SK-N-SH (cell line): ENCODE measurements around the gene SPATA32. TPM values are rescaled to one million over a fixed set of nuclear protein-coding genes. Genes with fewer than 3 reads are reported as not detected.

ENCODE experiments used
- CTCF ChIA-PET: fragments of 300-600, 350-600 bp; formaldehyde crosslinking; extraction: SDS; loops from one replicate; lab custom pipeline; 2021; lab: Yijun Ruan, JAX
- POLR2A ChIA-PET: fragments of 350-600 bp; sonication (Branson Sonifier 250); formaldehyde crosslinking; extraction: SDS; loops from one replicate; lab custom pipeline; 2020; ENCODE audit warnings: antibody characterized with exemption, inconsistent platforms; lab: Yijun Ruan, JAX
- DNase-seq: peaks from one replicate; pipeline ENCODE4 v3.0.0; 2012
- H2AFZ ChIP-seq: fragments of 200-600 bp; sonication (generic); 2 replicates; pipeline ENCODE4 v1.8.1; 2016; ENCODE audit warnings: antibody characterized with exemption, mild to moderate bottlenecking, low read depth
- H3F3A ChIP-seq: fragments of 200-600 bp; sonication (generic); replicated peaks from 2 replicates; pipeline ENCODE3; 2016; ENCODE audit warnings: antibody characterized with exemption, mild to moderate bottlenecking; ENCODE audit not compliant: insufficient read depth
- H3K27ac ChIP-seq, 2 experiments: fragments of 200-500 bp in 1 of 2; fragments of 200-600 bp in 1 of 2; sonication (Bioruptor generic) in 1 of 2; sonication (generic), shearing (Covaris generic) in 1 of 2; 2 replicates each; pipeline versions ENCODE4 v1.5.1 to v1.6.1; 2014 to 2016; ENCODE audit warnings: low read depth in 2 of 2, inconsistent platforms in 1 of 2, low read length in 1 of 2, mild to moderate bottlenecking in 1 of 2, mixed read lengths in 1 of 2
- H3K27me3 ChIP-seq: fragments of 200-600 bp; sonication (generic), shearing (Covaris generic); 2 replicates; pipeline ENCODE4 v1.6.1; 2016; ENCODE audit warnings: mixed run types; ENCODE audit not compliant: insufficient read depth
- H3K36me3 ChIP-seq, 2 experiments: fragments of 200-500 bp in 1 of 2; fragments of 200-600 bp in 1 of 2; sonication (Bioruptor generic) in 1 of 2; sonication (generic) in 1 of 2; replicated peaks in 1 of 2; 2 replicates each; pipeline versions ENCODE3 to v1.5.1; 2014 to 2016; ENCODE audit warnings: low read length in 1 of 2, mild to moderate bottlenecking in 1 of 2; ENCODE audit not compliant: insufficient read depth in 2 of 2, control insufficient read depth in 1 of 2
- H3K4me1 ChIP-seq, 2 experiments: fragments of 200-500 bp in 1 of 2; fragments of 200-600 bp in 1 of 2; sonication (Bioruptor generic) in 1 of 2; sonication (generic), shearing (Covaris generic) in 1 of 2; 2 replicates each; pipeline versions ENCODE4 v1.5.1 to v1.6.1; 2014 to 2016; ENCODE audit warnings: low read depth in 1 of 2, low read length in 1 of 2, mixed run types in 1 of 2; ENCODE audit not compliant: insufficient read depth in 2 of 2, control insufficient read depth in 1 of 2
- H3K4me2 ChIP-seq: fragments of 200-600 bp; sonication (generic), shearing (Covaris generic); 2 replicates; pipeline ENCODE4 v1.6.1; 2017; ENCODE audit warnings: mixed run types
- H3K4me3 ChIP-seq, 2 experiments: fragments of 200-500 bp in 1 of 2; fragments of 200-600 bp in 1 of 2; sonication (Bioruptor generic) in 1 of 2; sonication (generic), shearing (Covaris generic) in 1 of 2; 2 replicates each; pipeline versions ENCODE4 v1.5.1 to v1.8.1; 2014 to 2016; ENCODE audit warnings: low read depth in 2 of 2, inconsistent platforms in 1 of 2, low read length in 1 of 2, mild to moderate bottlenecking in 1 of 2, mixed read lengths in 1 of 2, moderate library complexity in 1 of 2
- H3K79me2 ChIP-seq: fragments of 200-600 bp; sonication (generic); 2 replicates; pipeline ENCODE4 v1.8.1; 2017; ENCODE audit warnings: mild to moderate bottlenecking; ENCODE audit not compliant: insufficient read depth
- H3K9ac ChIP-seq: fragments of 200-600 bp; sonication (generic); 2 replicates; pipeline ENCODE4 v1.6.1; 2017; ENCODE audit warnings: mixed run types
- H3K9me2 ChIP-seq: fragments of 200-600 bp; sonication (generic); 2 replicates; pipeline ENCODE4 v1.6.1; 2017; ENCODE audit warnings: mixed run types
- H3K9me3 ChIP-seq: fragments of 200-600 bp; sonication (generic); 2 replicates; pipeline ENCODE4 v1.6.1; 2017; ENCODE audit warnings: mixed run types, mild to moderate bottlenecking, moderate library complexity
- H4K20me1 ChIP-seq: fragments of 200-600 bp; sonication (generic); 2 replicates; pipeline ENCODE4 v1.6.1; 2017; ENCODE audit warnings: mild to moderate bottlenecking, mixed run types; ENCODE audit not compliant: insufficient read depth
- CHD2 ChIP-seq: fragments of 150-350 bp; IDR thresholded peaks from 2 replicates; pipeline ENCODE4 v1.6.1; 2018; ENCODE audit warnings: low read length; ENCODE audit not compliant: partially characterized antibody
- EP300 ChIP-seq, 2 experiments: IDR thresholded peaks; 2 replicates each; pipeline versions ENCODE4 v1.4.0 to v1.6.1; 2012; ENCODE audit warnings: borderline replicate concordance in 1 of 2, low read depth in 1 of 2, low read length in 1 of 2
- GATA2 ChIP-seq: sonication (generic); formaldehyde crosslinking; IDR thresholded peaks from 2 replicates; pipeline ENCODE4 v1.5.0; 2020; ENCODE audit warnings: mild to moderate bottlenecking, missing genetic modification reagents
- JUND ChIP-seq: IDR thresholded peaks from 2 replicates; pipeline ENCODE4 v1.4.0; 2012
- MEF2A ChIP-seq: IDR thresholded peaks from 2 replicates; pipeline ENCODE4 v1.4.0; 2012; ENCODE audit warnings: low read depth, borderline replicate concordance
- NFIC ChIP-seq: IDR thresholded peaks from 2 replicates; pipeline ENCODE4 v1.4.0; 2012; ENCODE audit warnings: borderline replicate concordance
- RAD21 ChIP-seq: IDR thresholded peaks from 2 replicates; pipeline ENCODE4 v1.6.1; 2012; ENCODE audit warnings: mild to moderate bottlenecking, low read length
- REST ChIP-seq: IDR thresholded peaks from 2 replicates; pipeline ENCODE4 v1.6.1; 2012; ENCODE audit warnings: mild to moderate bottlenecking, low read depth, low read length, moderate library complexity
- SIN3A ChIP-seq: IDR thresholded peaks from 2 replicates; pipeline ENCODE4 v1.6.1; 2012; ENCODE audit warnings: low read depth, mild to moderate bottlenecking, low read length, moderate library complexity, borderline replicate concordance
- SMC3 ChIP-seq: IDR thresholded peaks from 2 replicates; pipeline ENCODE4 v1.6.1; 2012; ENCODE audit warnings: low read depth, low read length, improper control_type of control experiment
- TCF12 ChIP-seq: IDR thresholded peaks from 2 replicates; pipeline ENCODE4 v1.4.0; 2012
- TEAD4 ChIP-seq: IDR thresholded peaks from 2 replicates; pipeline ENCODE4 v1.4.0; 2012; ENCODE audit warnings: mild to moderate bottlenecking, borderline replicate concordance; ENCODE audit not compliant: insufficient read depth
- USF1 ChIP-seq: IDR thresholded peaks from 2 replicates; pipeline ENCODE4 v1.4.0; 2012; ENCODE audit warnings: low read depth, borderline replicate concordance
- WGBS: methylation state at CpG from one replicate; pipeline ENCODE4 v1.1.6; 2017; ENCODE audit warnings: low lambda C conversion rate; 5-methylcytosine and 5-hydroxymethylcytosine counted together
- polyA plus RNA-seq, 3 experiments: library from polyadenylated mRNA; depleted of rRNA; stranded (reverse); fragments of >200 nt; gene quantifications; 2 replicates each; pipeline ENCODE4 v1.2.3, GENCODE V29; 2012
- TF ChIP-seq, protein P1 (sequence below): fragments of 200-600 bp; sonication (generic); IDR thresholded peaks from 2 replicates; pipeline ENCODE4 v1.6.1; 2017; ENCODE audit warnings: antibody characterized with exemption, mild to moderate bottlenecking, moderate library complexity
- TF ChIP-seq, protein P2 (sequence below): fragments of 150-350 bp; IDR thresholded peaks from 2 replicates; pipeline ENCODE4 v1.6.1; 2017; ENCODE audit warnings: antibody characterized with exemption, low read length, low read depth, borderline replicate concordance

SPATA32 gene
- polyA plus RNA-seq, 1 of the 3 experiments (the other 2 are of a cell fraction): not detected

- Histone ChIP-seq H4K20me1 (no peaks in the 10 kb centered on the region), H3K9me2 (no peaks in the 10 kb centered on the region), H3K4me3 (no peak overlapping the region), H3K79me2 (no peaks in the 10 kb centered on the region), H3K9me3 (no peaks in the 10 kb centered on the region), H2AFZ (no peak overlapping the region), H3K27ac (no peak overlapping the region), H3K9ac (no peak overlapping the region), H3F3A (no peaks in the 10 kb centered on the region), H3K36me3 (no peaks in the 10 kb centered on the region), H3K27me3 (no peaks in the 10 kb centered on the region), H3K4me1 (peaks cover 4 to 13% of the 10 kb centered on the region in 2 experiments; a peak in 2 of 4 replicates), H3K4me2 (no peak overlapping the region)
- TF ChIP-seq, protein P1, sequence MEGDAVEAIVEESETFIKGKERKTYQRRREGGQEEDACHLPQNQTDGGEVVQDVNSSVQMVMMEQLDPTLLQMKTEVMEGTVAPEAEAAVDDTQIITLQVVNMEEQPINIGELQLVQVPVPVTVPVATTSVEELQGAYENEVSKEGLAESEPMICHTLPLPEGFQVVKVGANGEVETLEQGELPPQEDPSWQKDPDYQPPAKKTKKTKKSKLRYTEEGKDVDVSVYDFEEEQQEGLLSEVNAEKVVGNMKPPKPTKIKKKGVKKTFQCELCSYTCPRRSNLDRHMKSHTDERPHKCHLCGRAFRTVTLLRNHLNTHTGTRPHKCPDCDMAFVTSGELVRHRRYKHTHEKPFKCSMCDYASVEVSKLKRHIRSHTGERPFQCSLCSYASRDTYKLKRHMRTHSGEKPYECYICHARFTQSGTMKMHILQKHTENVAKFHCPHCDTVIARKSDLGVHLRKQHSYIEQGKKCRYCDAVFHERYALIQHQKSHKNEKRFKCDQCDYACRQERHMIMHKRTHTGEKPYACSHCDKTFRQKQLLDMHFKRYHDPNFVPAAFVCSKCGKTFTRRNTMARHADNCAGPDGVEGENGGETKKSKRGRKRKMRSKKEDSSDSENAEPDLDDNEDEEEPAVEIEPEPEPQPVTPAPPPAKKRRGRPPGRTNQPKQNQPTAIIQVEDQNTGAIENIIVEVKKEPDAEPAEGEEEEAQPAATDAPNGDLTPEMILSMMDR: peak; percentile 47
- no peak for TF ChIP-seq TEAD4
- no peak for TF ChIP-seq GATA2
- peak; percentile 59 for TF ChIP-seq RAD21
- TF ChIP-seq SIN3A: no peak
- TF ChIP-seq, protein P2, sequence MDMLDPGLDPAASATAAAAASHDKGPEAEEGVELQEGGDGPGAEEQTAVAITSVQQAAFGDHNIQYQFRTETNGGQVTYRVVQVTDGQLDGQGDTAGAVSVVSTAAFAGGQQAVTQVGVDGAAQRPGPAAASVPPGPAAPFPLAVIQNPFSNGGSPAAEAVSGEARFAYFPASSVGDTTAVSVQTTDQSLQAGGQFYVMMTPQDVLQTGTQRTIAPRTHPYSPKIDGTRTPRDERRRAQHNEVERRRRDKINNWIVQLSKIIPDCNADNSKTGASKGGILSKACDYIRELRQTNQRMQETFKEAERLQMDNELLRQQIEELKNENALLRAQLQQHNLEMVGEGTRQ: no peak
- TF ChIP-seq USF1: no peak
- no peak for TF ChIP-seq EP300 (IDR thresholded peaks at IDR 0.05; ENCODE audit: borderline replicate concordance in 1 of 2, low read depth in 1 of 2, low read length in 1 of 2)
- TF ChIP-seq MEF2A: no peak
- TF ChIP-seq SMC3: peak; percentile 49
- ChIA-PET POLR2A (no interaction called here), CTCF (interaction anchor here (0.6 to 11.1 kb wide), 30 partner anchors 11 to 189 kb away, joined by 3 to 232 read pairs (median 8); partner anchors contain the start of genes ACBD4, FMNL1, HEXIM1 and MAP3K14)
- peak; percentile 79 for DNase-seq
- 24% methylated on average over 6 of the region's 6 CpGs for WGBS
Observed at GRCh38 chr17:45234641-45235415, 27.1 kb downstream of the SPATA32 start.

DNA sequence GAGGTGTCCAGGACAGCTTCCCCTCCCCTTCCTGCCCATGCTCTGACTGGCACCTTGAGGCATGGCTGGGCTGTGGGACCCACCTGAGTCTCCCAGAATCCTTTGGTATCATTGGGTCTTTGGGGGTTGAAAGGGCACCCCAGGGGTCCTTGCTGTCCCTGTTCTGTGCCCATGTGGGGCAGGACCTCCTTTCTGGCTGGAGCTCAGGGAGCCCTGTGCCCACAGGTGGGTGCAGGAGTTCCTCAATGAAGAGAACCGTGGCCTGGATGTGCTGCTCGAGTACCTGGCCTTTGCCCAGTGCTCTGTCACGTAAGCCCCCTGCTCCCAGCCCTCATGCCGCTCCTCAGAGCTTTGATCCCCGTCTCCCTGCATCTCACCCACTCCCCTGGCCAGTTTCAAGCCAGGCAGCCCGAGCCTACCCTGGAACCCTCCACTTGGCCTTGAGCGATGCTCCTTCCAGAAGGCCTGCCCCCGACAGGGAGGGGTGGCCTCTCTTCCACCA, 28.4 kb downstream of the SPATA32 start:
- H3K27me3 ChIP-seq: no peaks in the 10 kb centered on the region
- no peak overlapping the region for H2AFZ ChIP-seq
- H3F3A ChIP-seq: no peaks in the 10 kb centered on the region
- H3K9ac ChIP-seq: no peak overlapping the region
- no peaks in the 10 kb centered on the region for H3K9me3 ChIP-seq
- 72% methylated on average over 4 of the region's 8 CpGs for WGBS
- no peaks in the 10 kb centered on the region for H3K9me2 ChIP-seq
- H3K4me2 ChIP-seq: no peak overlapping the region
- H4K20me1 ChIP-seq: no peaks in the 10 kb centered on the region
- no peaks in the 10 kb centered on the region for H3K36me3 ChIP-seq
- H3K79me2 ChIP-seq: no peaks in the 10 kb centered on the region
- ChIA-PET CTCF (interaction anchor here (1.3 to 11.1 kb wide), 6 partner anchors 12 to 154 kb away, joined by 3 to 132 read pairs (median 34); partner anchors contain the start of genes ACBD4 and FMNL1), POLR2A (no interaction called here)
- no peak overlapping the region for H3K27ac ChIP-seq
- DNase-seq: no peak
- peaks cover 4 to 13% of the 10 kb centered on the region in 2 experiments; a peak in 2 of 4 replicates for H3K4me1 ChIP-seq
- no peak overlapping the region for H3K4me3 ChIP-seq
- no peak for TF ChIP-seq GATA2
- no peak for TF ChIP-seq NFIC
- TF ChIP-seq CHD2: no peak
- TF ChIP-seq JUND: no peak
- TF ChIP-seq, protein P1: no peak
- no peak for TF ChIP-seq EP300 (IDR thresholded peaks at IDR 0.05; ENCODE audit: borderline replicate concordance in 1 of 2, low read depth in 1 of 2, low read length in 1 of 2)
- no peak for TF ChIP-seq REST
- no peak for TF ChIP-seq TCF12
- no peak for TF ChIP-seq TEAD4
